GM12872 (cell line): ENCODE measurements around the gene SNRPD3.

Source experiments
- CTCF ChIP-seq: IDR thresholded peaks from 3 replicates; pipeline ENCODE4 v1.5.1; 2011; ENCODE audit warnings: low read depth, mild to moderate bottlenecking, low read length, moderate library complexity; ENCODE audit not compliant: insufficient read depth

Gene SNRPD3

GRCh38 chr22:24582056-24582814 is 26.4 kb downstream of the SNRPD3 start:
- no peak for TF ChIP-seq CTCF

GRCh38 chr22:24583221-24584165 is 27.7 kb downstream of the SNRPD3 start:
- no peak for TF ChIP-seq CTCF

- no peak for TF ChIP-seq CTCF
These were observed 28.5 kb downstream of the SNRPD3 start for GRCh38 chr22:24584166-24584790.

GRCh38 chr22:24584871-24585411 is 29.1 kb downstream of the SNRPD3 start:
- TF ChIP-seq CTCF = no peak

- no peak for TF ChIP-seq CTCF
These were observed 29.7 kb downstream of the SNRPD3 start for GRCh38 chr22:24585461-24585860.

- TF ChIP-seq CTCF = no peak
These were observed 30.2 kb downstream of the SNRPD3 start for GRCh38 chr22:24585927-24586546.
